Fibroblast of skin of left biceps (primary cell): Measurements from ENCODE around the gene ALDH16A1.
"Not testable (repeated sequence)": the region's sequence is repeated elsewhere in the genome, so short reads cannot be mapped to it uniquely, and the experiment has no call there.

Source experiments
- DNase-seq, 2 experiments: peaks; one replicate each; pipeline ENCODE4 v3.0.0-alpha.2; 2013; ENCODE audit warnings: low read depth in 2 of 2

The ALDH16A1 gene

GRCh38 chr19:49440439-49441209, 12.4 kb upstream of the ALDH16A1 start:
- no peak for DNase-seq

GRCh38 chr19:49441210-49441959, 11.6 kb upstream of the ALDH16A1 start, which contains the start of gene SLC17A7:
Gene SLC17A7 (minus strand): TSS chr19:49441527. CDS start chr19:49441379, 148 bp downstream.
- no peak for DNase-seq

GRCh38 chr19:49441960-49442350, 11.1 kb upstream of the ALDH16A1 start:
- no peak for DNase-seq

- no peak for DNase-seq
These were observed 10.7 kb upstream of the ALDH16A1 start for GRCh38 chr19:49442354-49442753.

- DNase-seq, result peak; percentile 56 to 57
These were observed 10.2 kb upstream of the ALDH16A1 start for GRCh38 chr19:49442771-49443365.

- DNase-seq, result peak; percentile 82 to 86
These were observed 9.5 kb upstream of the ALDH16A1 start for GRCh38 chr19:49443366-49444099.

GRCh38 chr19:49444100-49444700, 8.8 kb upstream of the ALDH16A1 start:
- not testable (repeated sequence) for DNase-seq

GRCh38 chr19:49445997-49446396, 7.0 kb upstream of the ALDH16A1 start:
- no peak for DNase-seq

GRCh38 chr19:49447485-49448431, 5.3 kb upstream of the ALDH16A1 start:
- no peak for DNase-seq

GRCh38 chr19:49448432-49448786, 4.6 kb upstream of the ALDH16A1 start:
- no peak for DNase-seq

GRCh38 chr19:49450405-49450804, 2.6 kb upstream of the ALDH16A1 start:
- no peak for DNase-seq

GRCh38 chr19:49451430-49452181, 1.4 kb upstream of the ALDH16A1 start, which contains the start of gene PIH1D1:
Gene PIH1D1 (minus strand): TSS chr19:49451814. CDS start chr19:49451574, 240 bp downstream.
- DNase-seq, result peak; percentile 98

GRCh38 chr19:49453757-49454240, 774 bp downstream of the ALDH16A1 start:
- no peak for DNase-seq

GRCh38 chr19:49455773-49456172, 2.7 kb downstream of the ALDH16A1 start:
- no peak for DNase-seq

GRCh38 chr19:49456326-49456725, 3.3 kb downstream of the ALDH16A1 start:
- no peak for DNase-seq

- no peak for DNase-seq
These were observed 5.5 kb downstream of the ALDH16A1 start for GRCh38 chr19:49458567-49458903.

GRCh38 chr19:49459388-49459787, 6.4 kb downstream of the ALDH16A1 start:
- no peak for DNase-seq

GRCh38 chr19:49461130-49461529, 8.1 kb downstream of the ALDH16A1 start:
- not testable (repeated sequence) for DNase-seq

GRCh38 chr19:49461656-49462055, 8.6 kb downstream of the ALDH16A1 start:
- DNase-seq, result no peak
